T follicular helper cell (primary cell): Measurements from ENCODE around the gene CDH4.

Source experiments
- DNase-seq: peaks from one replicate; pipeline ENCODE4 v3.0.0-alpha.2; 2020; ENCODE audit warnings: low read depth
- total RNA-seq, 2 experiments: gene quantifications; one replicate each; lab custom pipeline; 2026; lab: John Stamatoyannopoulos, UW

The CDH4 gene
- 0 reads per million in 2 experiments for total RNA-seq

DNA sequence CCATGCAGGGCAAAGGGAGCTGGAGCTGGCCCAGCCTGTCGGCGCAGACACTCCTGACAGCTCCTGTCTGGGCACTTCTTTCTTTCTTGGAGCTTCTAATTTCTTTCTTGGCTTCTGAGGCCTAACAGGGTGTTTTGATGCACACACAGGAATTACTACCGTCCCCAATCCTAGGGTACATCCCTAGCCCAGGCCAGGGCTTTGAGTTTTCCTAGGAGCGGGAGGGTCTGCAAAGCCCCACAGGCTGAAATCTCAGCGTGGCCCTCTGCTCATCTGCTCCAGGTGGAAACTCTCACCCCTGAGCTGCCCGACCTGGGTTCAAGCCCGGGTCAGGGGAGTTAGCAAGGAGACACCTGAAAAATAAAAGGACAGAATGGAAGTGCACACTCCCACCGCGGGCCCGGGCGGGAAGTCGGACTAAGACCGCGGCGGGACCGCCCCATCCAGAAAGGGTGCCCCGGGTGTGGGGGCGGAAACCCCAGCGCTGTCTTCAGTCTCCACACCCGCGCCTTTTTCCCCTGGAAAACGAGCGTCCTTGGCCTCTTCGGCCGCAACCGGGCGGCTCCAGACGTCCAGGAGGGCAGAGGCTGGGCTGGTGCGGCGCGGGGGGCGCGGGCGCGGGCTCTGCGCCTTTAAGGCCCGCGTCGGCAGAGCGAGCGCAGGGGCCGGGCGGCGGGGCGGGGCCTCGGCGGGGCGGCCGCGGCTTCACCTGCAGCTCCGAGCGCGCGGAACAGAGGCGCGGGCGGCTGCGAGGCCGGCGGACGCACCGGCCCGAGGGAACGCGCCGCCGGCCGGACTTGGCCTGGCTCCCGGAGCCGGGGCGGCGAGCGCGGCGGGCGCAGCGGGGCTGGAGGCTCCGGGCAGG is at the start of gene CDH4:
TSS of gene CDH4 (plus strand) at position 733 of the 865 bp plus-strand sequence.
- DNase-seq = no peak

- no peak for DNase-seq
Measured at GRCh38 chr20:61203320-61203719, 48.7 kb upstream of the CDH4 start.

DNA sequence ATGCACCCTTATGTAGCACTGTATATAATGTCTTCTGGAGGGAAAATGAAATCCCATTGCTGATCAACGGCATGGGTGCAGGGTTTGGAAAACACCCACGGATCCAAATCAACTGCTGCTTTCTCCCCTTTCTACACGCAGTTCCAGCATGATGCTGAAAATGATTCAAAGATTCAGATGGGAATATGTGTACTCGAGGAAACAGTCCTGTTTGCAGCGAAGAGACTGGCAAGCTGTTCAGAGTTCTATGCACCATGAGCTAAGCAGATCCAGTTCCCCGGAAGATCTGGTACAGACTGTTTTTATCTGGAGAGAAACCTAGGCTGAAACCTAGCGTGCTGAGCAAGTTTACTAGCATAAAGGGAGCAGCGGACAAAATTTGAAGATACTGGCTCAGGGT is 47.9 kb upstream of the CDH4 start:
- DNase-seq = no peak

DNA sequence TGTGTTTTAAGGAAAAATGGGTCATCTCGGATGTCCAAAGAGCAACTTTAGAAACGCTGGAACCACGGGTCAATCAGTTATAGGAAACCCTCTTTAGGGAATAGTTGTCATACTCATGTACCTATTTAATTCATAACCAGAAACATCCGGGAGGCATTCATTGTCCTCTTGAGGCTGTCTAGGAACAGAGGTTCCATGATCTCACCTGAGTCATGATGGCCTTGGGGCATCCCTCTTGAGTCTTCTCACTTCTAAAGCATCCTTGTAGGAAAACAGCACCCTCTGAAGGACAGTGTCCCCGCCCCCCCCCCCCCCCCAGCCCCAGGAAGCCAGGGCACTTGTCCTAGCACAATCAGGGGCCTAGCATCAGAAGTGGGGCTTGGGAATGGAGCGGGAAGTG is 46.3 kb upstream of the CDH4 start:
- DNase-seq = no peak

DNA sequence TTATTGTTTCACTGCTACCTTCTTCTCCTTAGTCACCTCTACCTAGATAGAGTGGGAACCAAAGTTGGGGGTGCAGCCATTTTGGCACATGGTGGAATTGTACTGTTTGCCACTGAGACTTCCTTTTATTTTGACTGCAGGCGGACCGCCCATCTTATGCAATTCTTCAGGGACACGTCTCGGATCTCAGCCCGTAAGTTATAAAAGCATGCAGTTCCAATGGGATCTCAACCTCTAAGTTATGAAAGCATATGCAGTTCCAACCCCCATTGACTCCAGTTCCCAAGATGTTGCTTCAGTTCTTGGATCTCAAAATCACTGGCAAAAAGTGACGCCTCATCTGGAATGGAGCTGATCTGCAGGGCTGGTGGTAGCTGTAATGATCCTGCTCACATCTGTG is 41.2 kb upstream of the CDH4 start:
- DNase-seq = no peak

GRCh38 chr20:61217848-61218247 is 34.2 kb upstream of the CDH4 start:
- DNase-seq = no peak

DNA sequence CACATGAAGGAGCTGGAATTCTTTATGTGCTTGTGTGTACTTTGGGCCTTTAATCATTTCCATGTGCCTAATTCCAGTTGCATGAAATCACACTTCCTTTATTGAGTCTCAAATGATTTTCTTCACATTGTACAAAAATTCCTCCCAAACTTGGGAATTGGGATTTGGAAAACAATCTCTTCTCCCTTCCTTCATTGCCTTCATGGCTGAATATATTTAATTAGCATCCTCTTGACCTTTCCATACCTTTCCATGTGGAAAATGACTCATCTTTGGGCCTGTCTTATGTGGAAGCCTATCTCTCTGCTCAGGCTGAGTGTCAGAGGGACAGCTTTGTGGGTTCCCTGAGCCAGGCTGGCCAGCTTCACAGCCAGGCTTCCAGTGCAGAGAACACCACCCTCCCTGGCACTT is 33.0 kb upstream of the CDH4 start:
- DNase-seq = no peak

DNA sequence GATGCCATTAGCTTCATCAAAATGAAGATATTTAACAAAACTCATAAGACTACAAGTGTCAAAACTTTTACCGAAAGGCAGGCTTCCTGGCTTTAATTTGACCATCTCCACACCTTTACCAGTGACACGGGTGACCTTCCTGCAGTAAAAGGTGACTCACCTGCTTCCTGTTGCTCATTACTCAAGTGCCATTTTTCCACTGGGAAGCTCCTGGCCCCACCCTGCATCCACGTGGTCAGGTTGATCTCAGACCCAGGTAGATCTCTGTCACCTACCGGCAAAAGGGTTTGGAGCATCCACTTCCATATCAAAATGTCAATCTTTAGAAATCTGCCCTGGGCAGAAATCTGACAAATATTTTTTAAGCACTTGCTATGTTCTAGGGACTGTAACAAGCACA is 31.9 kb upstream of the CDH4 start:
- DNase-seq = no peak

DNA sequence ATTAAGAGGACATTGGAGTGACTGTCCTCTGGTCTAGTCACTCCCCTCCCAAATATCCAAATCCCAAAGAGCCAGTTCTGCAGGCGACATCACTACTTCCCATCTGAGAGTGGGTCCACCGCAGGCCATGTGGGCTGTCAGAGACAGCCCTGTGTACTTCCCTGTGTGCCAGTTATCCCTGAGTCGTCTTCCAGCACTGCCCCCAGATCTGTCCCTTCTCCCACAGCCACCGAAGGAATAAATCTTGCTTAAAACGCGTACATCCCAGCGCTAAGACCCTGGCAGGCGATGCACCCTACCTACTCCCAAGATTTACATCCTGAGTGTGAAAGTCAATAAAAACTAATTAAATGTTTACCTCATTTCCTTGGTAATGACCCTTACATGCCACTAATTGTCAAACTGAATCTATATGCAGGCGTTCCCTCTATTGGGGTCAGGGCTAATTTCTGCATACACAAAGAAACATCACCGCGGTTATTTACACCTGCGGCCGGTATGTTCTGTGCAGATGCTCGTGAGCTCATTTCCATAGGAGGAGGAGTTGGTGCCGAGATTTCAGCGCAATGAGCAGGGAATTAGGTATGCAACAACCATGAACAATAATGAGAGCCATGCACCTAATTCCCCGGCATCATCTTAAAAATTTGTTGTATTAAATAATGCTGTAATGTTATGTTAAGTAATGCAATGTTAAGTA is 31.3 kb upstream of the CDH4 start:
- DNase-seq = no peak

DNA sequence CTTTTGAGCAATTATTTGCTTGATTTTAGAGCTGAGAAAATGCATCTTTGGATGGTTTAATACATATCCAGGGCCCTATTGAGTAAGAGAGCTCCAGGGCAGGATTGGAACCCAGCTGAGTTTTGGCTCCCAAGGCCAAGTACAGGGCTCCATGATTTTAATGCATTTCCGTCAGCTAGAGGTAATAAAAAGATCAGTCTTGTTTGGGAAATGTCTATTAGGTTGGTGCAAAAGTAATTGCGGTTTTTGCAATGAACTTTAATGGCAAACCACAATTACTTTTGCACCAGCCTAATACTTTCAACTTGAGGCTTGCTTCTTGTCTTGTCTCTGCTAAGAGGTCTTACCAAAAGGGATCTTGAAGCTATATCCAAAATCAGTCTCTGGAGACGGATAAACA is 29.4 kb upstream of the CDH4 start:
- no peak for DNase-seq

DNA sequence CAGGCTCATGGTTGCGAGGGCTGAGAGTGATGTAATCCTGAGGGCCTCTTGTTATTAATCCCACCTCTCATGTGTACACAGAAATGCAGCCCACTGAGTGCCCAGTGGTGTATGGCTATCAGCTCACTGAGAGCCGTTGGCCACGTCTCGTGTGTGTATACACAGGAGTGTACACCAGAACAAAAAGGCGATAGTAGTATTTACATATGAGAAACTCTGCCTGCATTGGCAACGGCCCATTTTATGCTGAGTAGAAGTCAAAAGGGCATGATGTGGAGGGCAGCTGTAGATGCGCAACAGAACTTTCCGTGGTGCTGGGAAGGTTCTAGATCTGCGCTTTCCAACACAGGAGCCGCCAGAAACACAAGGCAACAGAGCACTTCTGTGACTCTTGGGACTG is 28.9 kb upstream of the CDH4 start:
- no peak for DNase-seq

- DNase-seq = no peak
Measured at GRCh38 chr20:61230166-61230565, 21.9 kb upstream of the CDH4 start.

DNA sequence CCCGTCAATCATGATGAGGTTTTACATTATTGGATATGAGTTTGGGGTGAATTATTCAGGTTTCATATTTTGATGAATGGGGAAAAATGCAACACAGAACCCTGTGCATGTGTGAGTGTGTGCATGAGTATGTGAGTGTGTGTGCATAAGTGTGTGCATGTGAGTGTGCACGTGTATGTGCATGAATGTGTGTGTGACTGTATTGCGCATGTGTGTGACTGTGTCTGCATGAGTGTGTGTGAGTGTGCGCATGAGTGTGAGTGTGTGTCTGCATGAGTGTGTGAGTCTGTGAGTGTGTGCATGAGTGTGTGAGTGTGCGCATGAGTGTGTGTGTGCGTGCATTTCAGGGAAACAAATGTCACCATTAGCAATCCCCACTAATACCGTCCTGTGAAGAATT is 18.5 kb upstream of the CDH4 start:
- DNase-seq = no peak

DNA sequence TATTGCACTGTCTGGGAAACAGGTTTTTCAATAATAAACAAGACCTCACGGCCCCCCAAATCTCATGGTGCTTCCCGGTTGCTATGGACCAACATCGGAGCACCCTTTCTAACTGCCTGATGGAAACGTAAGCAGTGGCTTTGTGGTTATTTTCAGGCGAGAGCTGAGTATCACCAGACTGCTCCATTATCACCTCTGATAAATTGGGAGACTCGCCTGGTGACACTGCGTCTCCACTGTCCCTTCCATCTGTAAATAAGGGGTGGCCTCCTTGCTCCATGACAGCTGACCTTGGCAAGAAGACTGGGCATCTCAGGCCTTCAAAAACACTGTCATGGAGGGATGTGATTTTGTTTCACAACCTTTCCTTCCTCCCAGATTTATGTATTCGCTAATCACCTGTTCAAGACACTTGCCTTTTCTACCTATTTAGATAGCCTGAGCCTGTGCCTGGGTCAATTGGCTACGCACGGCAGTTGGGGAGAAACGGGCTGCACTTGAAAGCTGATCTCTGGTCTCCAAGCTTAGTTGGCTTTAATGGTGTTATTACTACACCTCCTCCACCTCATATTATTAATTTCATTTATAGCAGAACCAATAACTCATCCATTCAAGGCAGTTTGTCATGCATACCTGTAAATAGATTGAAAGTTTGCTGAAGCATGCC is 17.7 kb upstream of the CDH4 start:
- no peak for DNase-seq

DNA sequence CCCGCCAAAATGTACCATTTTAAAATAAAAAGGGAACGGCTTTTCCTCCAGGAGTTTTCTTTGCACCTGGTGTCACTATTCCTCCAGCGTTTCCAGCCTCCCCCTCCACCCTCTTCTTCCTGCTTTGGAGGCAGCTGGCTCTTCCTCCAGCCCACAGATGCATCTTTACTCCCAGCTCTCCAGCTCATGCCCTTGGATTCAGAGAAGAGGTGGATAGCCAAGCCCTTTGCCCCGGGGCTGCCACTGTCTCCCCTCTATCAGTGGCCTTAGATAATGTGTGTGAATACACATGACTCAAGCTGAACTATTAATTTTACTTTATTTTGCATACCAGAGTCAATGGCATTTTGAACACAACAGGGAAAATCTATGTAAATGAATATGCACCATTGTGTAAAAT is 15.3 kb upstream of the CDH4 start:
- DNase-seq = no peak

- no peak for DNase-seq
Measured at GRCh38 chr20:61238813-61239212, 13.2 kb upstream of the CDH4 start.

GRCh38 chr20:61240814-61241213 is 11.2 kb upstream of the CDH4 start:
- DNase-seq = no peak

- DNase-seq = no peak
Measured at GRCh38 chr20:61244213-61244612, 7.8 kb upstream of the CDH4 start.

DNA sequence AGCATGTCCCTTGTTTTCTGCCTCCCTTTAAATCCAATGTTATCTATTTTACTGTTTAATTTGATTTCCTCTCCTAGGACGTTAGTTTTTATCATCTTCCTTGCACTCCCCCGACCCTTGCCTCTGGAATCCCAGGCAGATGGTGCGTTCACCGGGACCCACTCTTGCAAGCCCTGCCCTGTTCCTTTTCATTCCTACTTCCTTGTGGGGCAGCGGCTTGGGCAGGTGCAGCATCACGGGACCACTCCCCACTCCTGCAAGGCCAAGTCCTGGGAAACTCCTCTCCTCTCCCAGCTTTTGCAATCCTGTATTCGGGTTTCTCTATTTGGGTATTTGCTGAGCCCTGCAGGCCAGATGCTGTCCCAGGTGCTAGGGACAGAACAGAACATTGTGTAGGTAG is 5.8 kb upstream of the CDH4 start:
- no peak for DNase-seq

GRCh38 chr20:61249626-61250025 is 2.4 kb upstream of the CDH4 start:
- DNase-seq = no peak

- DNase-seq = no peak
Measured at GRCh38 chr20:61252601-61253263, 671 bp downstream of the CDH4 start.

GRCh38 chr20:61253264-61253639 is 1.2 kb downstream of the CDH4 start:
- no peak for DNase-seq
